Fibroblast of pulmonary artery (primary cell): Measurements from ENCODE around the gene ACSF3.
"Not testable (repeated sequence)": the region's sequence is repeated elsewhere in the genome, so short reads cannot be mapped to it uniquely, and the experiment has no call there.

Experiments
- DNase-seq: peaks from one replicate; pipeline ENCODE4 v3.0.0-alpha.2; 2010; ENCODE audit warnings: low read depth
- H3K4me3 ChIP-seq: replicated peaks from 2 replicates; pipeline ENCODE4 v1.5.1; 2011; ENCODE audit warnings: low read depth, mild to moderate bottlenecking, control low read depth, low read length, moderate library complexity
- TF ChIP-seq, protein P1 (sequence below): IDR thresholded peaks from 2 replicates; pipeline ENCODE4 v1.5.1; 2011; ENCODE audit warnings: mild to moderate bottlenecking, control low read depth, low read length, inconsistent platforms; ENCODE audit errors: missing control alignments

ACSF3 gene

DNA sequence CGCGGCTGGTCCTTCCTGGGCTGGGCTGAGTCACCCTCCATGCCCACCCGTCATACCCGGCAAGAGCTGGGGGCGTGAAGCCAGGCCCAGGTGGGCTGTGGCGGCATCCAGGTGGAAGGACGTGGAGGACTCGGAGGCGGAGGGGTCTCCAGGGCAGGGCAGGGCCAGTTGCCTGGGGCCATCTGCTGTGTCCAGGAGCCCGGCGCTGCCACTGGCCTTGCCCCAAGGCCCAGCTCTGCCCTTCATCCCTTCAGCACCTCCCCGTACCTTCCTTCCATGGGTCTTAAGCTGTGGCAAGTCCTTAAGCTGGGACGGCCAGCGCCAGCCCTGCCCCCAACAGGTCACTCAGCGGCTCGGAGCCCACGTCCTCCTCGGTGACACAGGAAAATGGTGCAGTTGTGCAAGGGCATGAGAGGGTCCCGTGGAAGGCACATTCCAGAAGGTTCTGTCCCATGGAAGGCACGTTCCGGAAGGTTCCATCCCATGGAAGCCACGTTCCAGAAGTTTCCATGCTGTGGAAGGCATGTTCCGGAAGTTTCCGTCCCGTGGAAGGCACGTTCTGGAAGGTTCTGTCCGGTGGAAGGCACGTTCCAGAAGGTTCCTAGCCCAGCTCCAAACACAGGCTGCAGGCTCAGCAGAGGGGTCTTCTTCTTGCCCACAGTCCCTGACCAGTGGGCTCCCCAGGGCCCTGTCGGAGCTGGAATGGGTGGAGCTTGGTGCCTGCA lies 67.5 kb downstream of the ACSF3 start:
- DNase-seq = no peak
- H3K4me3 ChIP-seq = no peak overlapping the region
- TF ChIP-seq, protein P1, sequence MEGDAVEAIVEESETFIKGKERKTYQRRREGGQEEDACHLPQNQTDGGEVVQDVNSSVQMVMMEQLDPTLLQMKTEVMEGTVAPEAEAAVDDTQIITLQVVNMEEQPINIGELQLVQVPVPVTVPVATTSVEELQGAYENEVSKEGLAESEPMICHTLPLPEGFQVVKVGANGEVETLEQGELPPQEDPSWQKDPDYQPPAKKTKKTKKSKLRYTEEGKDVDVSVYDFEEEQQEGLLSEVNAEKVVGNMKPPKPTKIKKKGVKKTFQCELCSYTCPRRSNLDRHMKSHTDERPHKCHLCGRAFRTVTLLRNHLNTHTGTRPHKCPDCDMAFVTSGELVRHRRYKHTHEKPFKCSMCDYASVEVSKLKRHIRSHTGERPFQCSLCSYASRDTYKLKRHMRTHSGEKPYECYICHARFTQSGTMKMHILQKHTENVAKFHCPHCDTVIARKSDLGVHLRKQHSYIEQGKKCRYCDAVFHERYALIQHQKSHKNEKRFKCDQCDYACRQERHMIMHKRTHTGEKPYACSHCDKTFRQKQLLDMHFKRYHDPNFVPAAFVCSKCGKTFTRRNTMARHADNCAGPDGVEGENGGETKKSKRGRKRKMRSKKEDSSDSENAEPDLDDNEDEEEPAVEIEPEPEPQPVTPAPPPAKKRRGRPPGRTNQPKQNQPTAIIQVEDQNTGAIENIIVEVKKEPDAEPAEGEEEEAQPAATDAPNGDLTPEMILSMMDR = no peak

DNA sequence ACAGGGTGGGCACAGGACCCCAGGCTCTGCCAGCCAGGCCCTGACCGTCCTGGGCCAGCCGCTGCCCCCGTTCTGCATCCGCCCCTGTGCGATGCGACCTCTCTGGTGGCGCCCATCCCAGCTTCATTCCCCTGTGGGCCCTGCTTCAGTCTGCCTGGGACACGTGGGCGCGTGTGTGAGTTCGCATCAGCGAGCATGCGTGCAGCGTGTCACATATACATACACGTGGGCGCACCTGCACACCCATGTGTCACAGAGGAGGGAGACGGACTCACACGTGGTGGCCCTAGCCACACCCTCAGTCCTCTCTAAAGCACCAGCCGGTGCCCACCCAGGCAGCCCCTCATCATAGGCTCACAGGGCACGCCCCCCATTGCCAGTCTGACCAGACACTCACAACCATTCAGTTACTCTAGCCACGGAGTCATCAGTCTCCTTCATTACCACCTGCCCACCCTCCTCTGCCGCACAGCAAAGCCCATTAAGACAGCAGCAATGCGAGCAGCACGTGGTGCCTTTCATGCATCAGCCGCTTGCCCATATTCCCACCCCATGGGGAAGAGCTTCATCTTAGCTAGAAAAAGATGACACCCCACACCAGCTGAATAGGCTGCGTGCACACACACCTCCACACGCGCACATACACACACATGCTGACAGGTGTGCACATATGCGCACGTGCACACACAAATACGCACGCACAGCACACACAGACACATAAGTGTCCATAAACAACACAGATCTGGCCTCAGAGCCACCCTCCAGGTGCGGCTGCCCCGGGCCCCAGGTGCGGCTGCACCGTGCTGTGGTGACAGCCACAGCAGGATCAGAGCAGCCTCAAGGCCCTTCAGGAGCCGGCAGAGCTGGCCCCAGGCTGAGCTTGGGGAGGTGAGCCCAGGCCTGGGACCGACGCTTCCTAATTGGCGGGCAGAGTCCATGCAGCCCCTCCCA lies 68.4 kb downstream of the ACSF3 start:
- H3K4me3 ChIP-seq = no peak overlapping the region
- TF ChIP-seq, protein P1 = no peak
- no peak for DNase-seq

DNA sequence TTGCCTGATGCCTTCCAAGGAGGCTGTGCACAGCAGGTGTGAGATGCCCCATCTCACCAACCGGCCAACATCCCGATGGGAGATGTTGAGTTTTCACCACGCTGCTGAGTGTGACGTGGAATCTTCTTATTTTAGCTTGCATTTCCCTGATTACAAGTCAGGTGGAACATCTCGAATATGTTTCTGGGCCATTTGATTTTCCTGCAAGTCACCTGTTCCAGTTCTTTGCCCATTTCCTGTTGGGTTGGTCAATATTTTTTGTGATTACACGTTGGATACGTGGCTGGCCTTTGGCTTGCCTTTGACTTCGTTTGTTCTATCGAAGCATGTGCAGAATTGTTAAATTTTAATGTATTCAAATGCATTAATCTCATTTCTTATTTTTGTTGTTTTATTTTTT lies 69.6 kb downstream of the ACSF3 start:
- TF ChIP-seq, protein P1 = no peak

DNA sequence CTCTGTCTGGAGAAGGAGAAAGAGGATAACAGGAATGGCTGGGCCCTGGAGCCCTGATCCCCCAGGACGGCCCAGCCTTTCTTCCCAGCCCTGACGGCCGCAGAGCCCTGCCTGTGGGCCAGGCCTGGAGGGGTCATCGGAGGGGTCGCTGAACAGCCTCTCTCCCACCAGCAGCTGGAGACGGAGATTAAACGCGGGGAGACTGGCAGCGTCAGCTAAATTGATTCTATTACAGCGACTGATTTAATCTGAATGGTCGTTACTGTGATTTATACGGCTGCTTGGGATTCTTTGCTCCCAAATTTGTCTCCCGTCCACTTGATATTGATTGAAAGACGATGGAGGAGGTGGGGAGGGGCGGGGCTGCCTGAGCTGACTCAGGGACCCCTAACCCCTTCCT lies 70.8 kb downstream of the ACSF3 start:
- DNase-seq = no peak
- TF ChIP-seq, protein P1 = no peak
- no peak overlapping the region for H3K4me3 ChIP-seq

More for the DNA sequence above, 69.6 kb downstream of the ACSF3 start:
- no peak overlapping the region for H3K4me3 ChIP-seq
- no peak for DNase-seq

DNA sequence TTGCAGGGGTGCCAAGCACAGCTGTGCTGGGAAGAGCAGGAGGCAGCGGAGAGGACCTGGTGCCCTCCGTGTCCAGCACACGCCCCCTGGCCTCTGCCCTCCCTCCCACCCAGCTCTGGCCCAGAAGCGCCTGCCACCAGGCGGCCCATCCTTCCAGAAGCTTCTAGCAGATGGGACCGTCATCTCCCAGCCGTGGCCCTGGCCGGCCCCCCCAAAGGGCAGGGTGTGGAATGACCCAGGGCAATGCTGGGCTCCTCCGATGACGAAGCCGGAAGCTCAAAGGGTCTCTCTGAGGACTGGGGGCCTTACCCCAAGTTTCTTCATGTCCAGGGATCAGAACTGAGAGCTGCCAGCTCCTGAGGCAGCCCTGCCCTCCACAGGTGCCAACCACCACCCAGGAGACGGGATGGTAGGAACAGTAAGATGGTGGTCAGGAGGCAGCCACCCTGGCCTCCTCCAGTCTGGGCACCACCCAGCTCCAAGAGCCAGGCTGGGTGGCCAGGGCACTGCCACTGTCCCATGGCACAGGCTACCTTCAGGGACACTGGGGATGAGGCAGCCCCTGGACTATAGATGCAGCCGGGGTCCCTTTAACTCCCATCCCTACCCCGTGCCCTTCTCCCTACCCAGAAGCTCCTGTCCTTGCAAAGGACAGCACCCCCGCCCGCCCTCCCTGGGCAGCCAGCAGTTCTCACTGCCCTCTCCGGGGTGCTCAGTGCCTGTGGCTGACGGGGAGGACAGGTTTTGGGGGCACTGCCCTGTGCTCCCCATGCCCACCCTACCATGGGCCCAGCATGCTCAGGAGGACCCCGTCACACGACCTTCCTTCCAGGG lies 71.4 kb downstream of the ACSF3 start:
- no peak for DNase-seq
- TF ChIP-seq, protein P1 = no peak
- no peak overlapping the region for H3K4me3 ChIP-seq

DNA sequence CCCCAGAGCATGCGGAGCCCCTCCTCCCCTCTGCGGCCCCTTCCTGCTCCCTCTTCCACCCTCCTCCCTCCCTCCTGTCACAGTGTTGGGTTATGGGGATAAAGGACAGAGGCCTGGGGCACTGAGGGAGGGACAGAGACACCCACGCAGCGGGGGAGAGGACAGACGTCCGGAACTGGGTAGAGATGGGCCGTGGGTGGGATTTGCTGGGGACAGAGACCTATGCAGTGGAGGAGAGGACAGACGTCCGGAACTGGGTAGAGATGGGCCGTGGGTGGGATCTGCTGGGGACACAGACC lies 72.0 kb downstream of the ACSF3 start:
- not testable (repeated sequence) for DNase-seq, H3K4me3 ChIP-seq
